Measurements from ENCODE around the gene LSM3.

The LSM3 gene

DNA sequence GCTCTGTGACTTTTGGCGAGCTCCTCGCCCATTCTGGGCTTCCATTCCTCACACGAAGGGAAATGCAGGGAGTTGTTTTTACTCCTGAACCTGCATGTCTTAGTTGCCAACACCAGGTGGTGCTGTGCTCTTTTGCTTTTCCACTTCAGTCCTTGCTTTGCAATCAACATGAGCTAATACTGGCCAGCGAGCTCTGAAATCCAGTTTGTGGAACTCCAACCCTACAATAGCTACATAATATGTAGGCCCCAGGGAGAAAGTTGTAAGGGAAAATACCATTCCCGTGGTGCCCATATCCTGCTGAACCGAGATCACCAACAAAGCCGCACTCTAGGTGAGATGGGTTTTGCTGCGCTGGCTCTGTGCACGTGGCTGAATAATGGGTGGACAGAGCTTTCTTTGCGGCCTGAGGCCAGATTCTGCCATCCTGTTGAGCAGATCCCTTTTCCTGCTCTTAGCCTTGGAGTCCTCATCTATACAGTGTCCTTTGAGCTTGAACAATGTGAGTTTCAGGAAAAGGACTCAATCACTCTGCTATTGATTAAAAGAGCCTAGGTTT, 25.0 kb downstream of the LSM3 start:
- TF ChIP-seq, protein P1, sequence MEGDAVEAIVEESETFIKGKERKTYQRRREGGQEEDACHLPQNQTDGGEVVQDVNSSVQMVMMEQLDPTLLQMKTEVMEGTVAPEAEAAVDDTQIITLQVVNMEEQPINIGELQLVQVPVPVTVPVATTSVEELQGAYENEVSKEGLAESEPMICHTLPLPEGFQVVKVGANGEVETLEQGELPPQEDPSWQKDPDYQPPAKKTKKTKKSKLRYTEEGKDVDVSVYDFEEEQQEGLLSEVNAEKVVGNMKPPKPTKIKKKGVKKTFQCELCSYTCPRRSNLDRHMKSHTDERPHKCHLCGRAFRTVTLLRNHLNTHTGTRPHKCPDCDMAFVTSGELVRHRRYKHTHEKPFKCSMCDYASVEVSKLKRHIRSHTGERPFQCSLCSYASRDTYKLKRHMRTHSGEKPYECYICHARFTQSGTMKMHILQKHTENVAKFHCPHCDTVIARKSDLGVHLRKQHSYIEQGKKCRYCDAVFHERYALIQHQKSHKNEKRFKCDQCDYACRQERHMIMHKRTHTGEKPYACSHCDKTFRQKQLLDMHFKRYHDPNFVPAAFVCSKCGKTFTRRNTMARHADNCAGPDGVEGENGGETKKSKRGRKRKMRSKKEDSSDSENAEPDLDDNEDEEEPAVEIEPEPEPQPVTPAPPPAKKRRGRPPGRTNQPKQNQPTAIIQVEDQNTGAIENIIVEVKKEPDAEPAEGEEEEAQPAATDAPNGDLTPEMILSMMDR (IDR thresholded peaks at IDR 0.05; ENCODE audit: low read depth, low read length), result peak; percentile 76
- H3K9me3 ChIP-seq, result no peaks in the 10 kb centered on the region
- no peak overlapping the region for H3K4me3 ChIP-seq (ENCODE audit: low read depth, low read length)
- no peaks in the 10 kb centered on the region for H3K4me1 ChIP-seq
- H3K36me3 ChIP-seq, result no peaks in the 10 kb centered on the region
- no peaks in the 10 kb centered on the region for H3K27me3 ChIP-seq
- peak; percentile 44 for DNase-seq

DNA sequence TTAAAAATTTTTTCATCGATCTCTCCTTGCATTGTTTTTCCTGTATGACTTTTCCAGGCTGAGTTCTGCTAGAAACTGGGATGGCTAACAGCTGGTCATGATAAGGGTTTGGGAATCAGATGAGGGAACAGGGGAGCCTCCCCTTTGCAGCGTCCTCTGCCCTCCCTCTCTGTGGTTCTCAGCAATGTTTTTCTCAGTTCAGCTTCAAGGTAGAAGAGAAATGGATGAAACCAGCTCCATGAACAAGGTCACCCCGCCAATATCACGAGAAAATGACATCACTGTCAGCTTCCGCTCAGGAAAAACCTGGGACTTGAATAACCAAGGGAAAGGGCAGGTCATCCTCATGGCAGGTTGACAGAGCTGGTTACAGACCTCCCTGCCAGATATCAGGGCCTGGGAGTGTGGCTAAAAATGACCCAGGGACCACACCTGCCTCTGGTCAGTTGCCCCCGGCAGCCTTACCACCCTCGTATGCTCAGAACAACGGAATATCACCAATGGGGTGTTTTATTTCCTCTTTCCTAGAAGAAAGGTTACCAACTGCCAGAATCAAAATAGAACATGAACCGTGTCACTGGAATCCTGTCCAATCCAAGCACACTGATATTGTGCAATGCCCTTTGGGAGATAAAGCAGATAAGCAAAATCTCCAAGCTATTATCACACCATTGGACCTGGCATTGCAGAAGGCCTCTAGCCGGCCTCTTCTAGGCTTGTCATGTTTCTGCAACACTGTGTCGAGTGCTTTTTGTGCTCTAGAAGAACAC, 26.1 kb downstream of the LSM3 start:
- no peak for DNase-seq
- Histone ChIP-seq H3K36me3 (no peaks in the 10 kb centered on the region), H3K27me3 (no peaks in the 10 kb centered on the region), H3K4me3 (ENCODE audit: low read depth, low read length) (no peak overlapping the region), H3K4me1 (no peaks in the 10 kb centered on the region), H3K9me3 (no peaks in the 10 kb centered on the region)
- TF ChIP-seq, protein P1 (IDR thresholded peaks at IDR 0.05; ENCODE audit: low read depth, low read length), result no peak

- Histone ChIP-seq H3K36me3 (no peaks in the 10 kb centered on the region), H3K4me1 (no peaks in the 10 kb centered on the region), H3K4me3 (ENCODE audit: low read depth, low read length) (no peak overlapping the region), H3K9me3 (no peaks in the 10 kb centered on the region), H3K27me3 (no peaks in the 10 kb centered on the region)
- TF ChIP-seq, protein P1 (IDR thresholded peaks at IDR 0.05; ENCODE audit: low read depth, low read length), result no peak
- no peak for DNase-seq
These were observed 28.0 kb downstream of the LSM3 start for GRCh38 chr3:14206548-14207177.

DNA sequence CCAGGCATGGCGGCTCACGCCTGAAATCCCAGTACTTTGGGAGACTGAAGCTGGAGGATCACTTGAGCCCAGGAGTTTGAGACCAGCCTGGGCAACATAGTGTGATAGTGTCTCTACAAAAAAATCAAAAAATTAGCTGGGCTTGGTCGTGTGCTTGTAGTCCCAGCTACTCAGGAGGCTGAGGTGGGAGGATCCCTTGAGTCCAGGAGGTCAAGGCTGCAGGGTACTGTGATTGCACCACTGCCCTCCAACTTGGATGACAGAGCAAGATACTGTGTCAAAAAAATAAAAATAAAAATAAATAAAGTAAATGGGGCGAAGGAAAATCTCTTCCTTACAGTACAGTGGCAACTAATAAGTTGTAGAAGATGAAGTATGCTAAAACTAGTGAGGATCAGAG, 29.6 kb downstream of the LSM3 start:
- Histone ChIP-seq H3K9me3 (no peaks in the 10 kb centered on the region), H3K4me3 (ENCODE audit: low read depth, low read length) (no peak overlapping the region), H3K36me3 (no peaks in the 10 kb centered on the region), H3K4me1 (no peaks in the 10 kb centered on the region), H3K27me3 (no peaks in the 10 kb centered on the region)
- TF ChIP-seq, protein P1 (IDR thresholded peaks at IDR 0.05; ENCODE audit: low read depth, low read length), result no peak
- DNase-seq, result no peak

DNA sequence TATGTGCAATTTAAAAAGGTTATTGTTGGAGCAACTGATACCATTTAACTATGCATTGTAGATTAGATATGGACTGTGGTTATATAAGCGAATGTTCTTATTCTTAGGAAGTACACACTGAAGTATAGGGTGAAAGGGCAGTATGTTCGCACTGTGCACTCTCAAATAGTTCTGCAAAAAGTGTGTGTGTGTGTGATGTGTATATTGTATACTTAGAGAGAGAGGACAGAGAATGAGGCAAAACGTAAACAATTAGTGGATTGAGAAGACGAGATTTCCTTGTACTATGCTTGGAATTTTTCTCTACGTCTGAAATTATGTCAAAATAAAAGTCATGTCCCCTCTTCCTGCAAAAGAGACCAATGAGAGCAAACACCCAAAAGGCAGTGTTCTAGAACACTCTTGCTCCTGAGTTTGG, 30.4 kb downstream of the LSM3 start:
- Histone ChIP-seq H3K4me1 (no peaks in the 10 kb centered on the region), H3K36me3 (no peaks in the 10 kb centered on the region), H3K27me3 (no peaks in the 10 kb centered on the region), H3K9me3 (no peaks in the 10 kb centered on the region), H3K4me3 (ENCODE audit: low read depth, low read length) (no peak overlapping the region)
- TF ChIP-seq, protein P1 (IDR thresholded peaks at IDR 0.05; ENCODE audit: low read depth, low read length), result no peak
- DNase-seq, result no peak
